ENCODE measurements around the gene LRP2.

Gene LRP2

GRCh38 chr2:169240405-169240804, 121.9 kb downstream of the LRP2 start:
- DNase-seq (ENCODE audit: low spot score) = no peak

- DNase-seq (ENCODE audit: low spot score) = no peak
Observed at GRCh38 chr2:169237939-169238338, 124.4 kb downstream of the LRP2 start.

DNA sequence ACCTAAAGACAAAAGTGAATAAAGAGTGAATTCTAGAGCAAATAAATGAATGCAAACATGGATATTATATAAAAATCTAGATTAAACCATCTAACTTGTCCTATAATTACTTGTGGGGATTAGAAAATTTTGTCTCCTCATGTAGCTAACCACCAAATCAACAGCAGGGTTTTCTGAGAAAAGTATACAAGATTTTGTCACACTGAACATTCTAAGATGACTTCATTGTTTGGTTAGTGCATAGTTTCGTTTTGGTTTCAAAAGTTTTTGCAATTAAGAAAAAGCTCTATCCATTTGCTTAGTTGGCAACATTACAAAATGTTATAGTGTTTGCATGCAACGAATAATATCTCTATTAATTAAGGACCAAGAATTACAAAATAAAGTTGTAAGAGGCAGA, 125.0 kb downstream of the LRP2 start:
- DNase-seq (ENCODE audit: low spot score) = no peak

GRCh38 chr2:169232551-169233154, 129.7 kb downstream of the LRP2 start:
- peak; percentile 95 for DNase-seq (ENCODE audit: low spot score)

DNA sequence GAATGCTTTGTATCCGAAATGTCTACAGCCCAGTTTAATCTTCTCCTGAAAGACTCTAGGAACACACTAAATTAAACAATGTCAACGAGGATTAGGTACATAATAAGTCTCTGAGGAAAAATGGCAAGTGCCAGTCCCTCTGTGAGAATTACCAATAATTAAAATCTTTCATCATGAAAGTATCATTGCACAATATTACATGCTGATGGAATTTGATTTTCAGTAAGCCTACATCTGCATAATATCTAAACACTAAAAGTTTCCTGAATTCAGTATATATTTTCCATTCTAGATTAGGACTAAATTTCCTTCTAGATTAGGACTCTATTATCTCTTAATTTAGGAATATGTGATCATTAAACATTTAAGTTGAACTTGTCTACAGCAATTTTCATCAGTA, 132.1 kb downstream of the LRP2 start:
- DNase-seq (ENCODE audit: low spot score) = no peak

DNA sequence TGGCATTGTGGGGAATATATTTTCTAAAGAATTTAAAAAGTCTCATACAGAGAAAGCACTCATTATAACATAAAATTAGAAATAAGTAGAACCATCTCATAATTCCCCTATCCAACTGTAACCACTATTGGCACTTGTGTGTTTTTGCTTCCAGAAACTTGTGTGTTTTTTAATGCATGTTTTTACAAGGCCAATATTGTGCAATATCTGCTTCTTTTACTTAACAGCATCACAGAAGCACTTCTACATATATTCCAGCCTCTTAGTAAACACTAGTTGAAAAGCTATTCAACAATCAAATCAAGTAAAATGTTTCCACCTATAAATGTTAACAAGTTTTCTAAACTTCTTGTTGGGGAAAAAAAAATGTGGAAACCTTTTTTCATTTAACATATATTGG, 132.7 kb downstream of the LRP2 start:
- no peak for DNase-seq (ENCODE audit: low spot score)

GRCh38 chr2:169225906-169226305, 136.4 kb downstream of the LRP2 start:
- no peak for DNase-seq (ENCODE audit: low spot score)

GRCh38 chr2:169225233-169225750, 137.0 kb downstream of the LRP2 start:
- no peak for DNase-seq (ENCODE audit: low spot score)

GRCh38 chr2:169222665-169223064, 139.7 kb downstream of the LRP2 start:
- DNase-seq (ENCODE audit: low spot score) = no peak

GRCh38 chr2:169221745-169222369, 140.5 kb downstream of the LRP2 start:
- peak; percentile 54 for DNase-seq (ENCODE audit: low spot score)

GRCh38 chr2:169210917-169211316, 151.4 kb downstream of the LRP2 start:
- DNase-seq (ENCODE audit: low spot score) = no peak

GRCh38 chr2:169208026-169208425, 154.3 kb downstream of the LRP2 start:
- DNase-seq (ENCODE audit: low spot score) = no peak

- DNase-seq (ENCODE audit: low spot score) = no peak
Observed at GRCh38 chr2:169205176-169205575, 157.2 kb downstream of the LRP2 start.

- no peak for DNase-seq (ENCODE audit: low spot score)
Observed at GRCh38 chr2:169203952-169204351, 158.4 kb downstream of the LRP2 start.

- no peak for DNase-seq (ENCODE audit: low spot score)
Observed at GRCh38 chr2:169200756-169201155, 161.6 kb downstream of the LRP2 start.

DNA sequence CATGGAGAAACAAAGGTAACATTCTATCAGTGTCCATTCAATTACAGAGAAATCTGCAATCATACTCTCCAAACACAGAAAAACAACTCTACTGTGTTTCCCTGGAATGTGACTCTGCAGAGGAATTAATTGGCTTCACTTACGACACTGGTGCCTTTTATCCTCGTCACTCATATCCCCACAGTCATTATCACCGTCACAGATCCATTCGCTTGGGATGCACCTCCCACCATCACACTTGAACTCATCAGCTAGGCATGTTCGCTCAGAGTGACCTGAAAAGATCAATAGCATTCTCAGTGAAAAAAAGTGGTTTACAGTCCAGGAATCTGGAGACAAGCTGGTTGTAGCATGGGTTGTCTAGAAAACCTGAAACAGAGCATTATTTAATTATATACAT, 168.7 kb downstream of the LRP2 start:
- DNase-seq (ENCODE audit: low spot score) = no peak

DNA sequence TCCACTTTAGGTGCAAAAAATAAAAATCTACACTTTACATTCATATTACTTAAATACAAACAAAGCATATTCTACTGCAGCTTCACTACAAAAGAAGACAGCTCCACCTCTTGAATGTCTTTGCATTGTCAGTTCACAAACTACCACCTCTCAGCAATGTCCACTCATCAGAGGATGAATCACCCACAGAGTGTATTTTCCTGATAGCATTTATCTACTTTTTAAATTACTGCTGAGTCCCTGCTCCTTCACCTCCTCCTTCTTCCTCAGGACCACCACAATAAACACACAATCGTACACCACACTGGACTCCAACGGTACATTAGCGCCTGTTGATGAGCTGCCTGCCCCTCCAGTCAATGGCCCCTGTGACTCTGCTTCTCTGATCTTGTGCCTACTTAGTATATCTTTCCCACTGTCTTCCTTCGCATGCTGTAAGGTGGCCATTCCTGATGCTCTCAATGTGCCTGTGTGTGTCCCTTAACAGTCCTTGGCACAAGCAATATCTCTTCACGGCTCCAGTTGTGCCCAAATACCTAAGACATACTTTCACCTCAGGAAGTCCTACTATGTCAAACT, 172.0 kb downstream of the LRP2 start:
- no peak for DNase-seq (ENCODE audit: low spot score)

DNA sequence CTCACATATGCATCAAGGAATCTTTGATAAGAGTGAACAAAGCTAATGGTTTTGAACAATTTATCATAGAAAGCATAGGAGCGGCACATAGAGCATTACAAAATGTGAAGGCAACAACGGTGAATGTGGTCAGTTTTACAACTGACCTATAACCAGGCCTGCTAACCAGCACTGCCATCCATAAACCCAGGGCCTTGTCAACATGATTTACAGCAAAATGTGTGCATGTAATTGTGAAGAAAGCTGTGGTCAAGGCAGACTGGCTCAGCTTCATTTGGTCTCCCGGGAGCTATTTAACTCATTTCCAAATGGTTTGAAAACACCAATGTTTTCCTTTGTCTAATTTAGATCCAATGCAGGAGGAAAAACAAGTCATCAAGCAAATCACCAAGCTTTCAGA, 173.2 kb downstream of the LRP2 start:
- no peak for DNase-seq (ENCODE audit: low spot score)

GRCh38 chr2:169185711-169186110, 176.6 kb downstream of the LRP2 start:
- no peak for DNase-seq (ENCODE audit: low spot score)

GRCh38 chr2:169184074-169184473, 178.3 kb downstream of the LRP2 start:
- DNase-seq (ENCODE audit: low spot score) = no peak

GRCh38 chr2:169182573-169182972, 179.8 kb downstream of the LRP2 start:
- no peak for DNase-seq (ENCODE audit: low spot score)

DNA sequence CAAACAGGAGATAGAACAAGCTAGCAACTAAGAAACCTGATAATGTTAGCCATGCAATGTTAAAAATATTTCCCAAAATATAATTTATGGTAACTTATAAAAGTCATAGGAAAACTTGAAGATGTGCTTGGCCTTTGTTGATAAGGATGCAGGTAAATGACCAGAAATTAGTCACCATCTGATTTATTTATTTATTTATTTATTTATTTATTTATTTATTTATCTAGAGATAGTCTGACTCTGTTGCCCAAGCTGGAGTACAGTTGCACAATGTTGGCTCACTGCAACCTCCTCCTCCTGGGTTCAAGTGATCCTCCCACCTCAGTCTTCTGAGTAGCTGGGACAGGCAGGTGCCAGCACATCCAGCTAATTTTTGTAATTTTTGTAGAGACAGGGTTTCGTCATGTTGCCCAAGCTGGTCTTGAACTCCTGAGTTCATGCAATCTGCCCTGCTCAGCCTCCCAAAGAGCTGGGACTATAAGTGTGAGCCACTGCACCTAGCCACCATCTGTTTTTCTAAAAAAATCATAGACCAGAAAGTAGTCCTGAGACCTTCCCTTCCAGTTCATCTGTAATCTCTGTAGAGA, 183.4 kb downstream of the LRP2 start:
- DNase-seq (ENCODE audit: low spot score) = no peak

DNA sequence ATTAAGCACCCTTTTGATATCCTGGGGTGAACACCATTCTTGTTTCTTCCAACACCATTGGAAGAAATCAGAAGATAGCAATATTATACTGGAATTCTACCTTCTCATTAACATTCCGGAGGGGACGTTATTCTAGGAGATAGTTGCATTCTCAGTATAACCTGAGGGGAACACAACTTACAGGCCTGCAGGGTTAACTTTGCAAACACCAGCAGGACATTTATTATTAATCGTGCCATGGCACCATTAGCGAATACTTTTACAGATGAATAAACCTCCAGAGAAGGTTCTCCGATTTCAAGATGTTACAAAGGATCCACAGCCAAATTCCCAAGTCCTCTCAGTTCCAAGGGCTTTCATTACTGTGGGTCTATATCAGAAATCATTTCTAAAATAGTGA, 184.0 kb downstream of the LRP2 start:
- no peak for DNase-seq (ENCODE audit: low spot score)

Measured in cerebellar cortex (tissue), 1 donor.